ENCODE data around the gene TMEM254.
"Not testable (repeated sequence)": the region's sequence is repeated elsewhere in the genome, so short reads cannot be mapped to it uniquely, and the experiment has no call there.

The TMEM254 gene, protein sequence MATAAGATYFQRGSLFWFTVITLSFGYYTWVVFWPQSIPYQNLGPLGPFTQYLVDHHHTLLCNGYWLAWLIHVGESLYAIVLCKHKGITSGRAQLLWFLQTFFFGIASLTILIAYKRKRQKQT

DNA sequence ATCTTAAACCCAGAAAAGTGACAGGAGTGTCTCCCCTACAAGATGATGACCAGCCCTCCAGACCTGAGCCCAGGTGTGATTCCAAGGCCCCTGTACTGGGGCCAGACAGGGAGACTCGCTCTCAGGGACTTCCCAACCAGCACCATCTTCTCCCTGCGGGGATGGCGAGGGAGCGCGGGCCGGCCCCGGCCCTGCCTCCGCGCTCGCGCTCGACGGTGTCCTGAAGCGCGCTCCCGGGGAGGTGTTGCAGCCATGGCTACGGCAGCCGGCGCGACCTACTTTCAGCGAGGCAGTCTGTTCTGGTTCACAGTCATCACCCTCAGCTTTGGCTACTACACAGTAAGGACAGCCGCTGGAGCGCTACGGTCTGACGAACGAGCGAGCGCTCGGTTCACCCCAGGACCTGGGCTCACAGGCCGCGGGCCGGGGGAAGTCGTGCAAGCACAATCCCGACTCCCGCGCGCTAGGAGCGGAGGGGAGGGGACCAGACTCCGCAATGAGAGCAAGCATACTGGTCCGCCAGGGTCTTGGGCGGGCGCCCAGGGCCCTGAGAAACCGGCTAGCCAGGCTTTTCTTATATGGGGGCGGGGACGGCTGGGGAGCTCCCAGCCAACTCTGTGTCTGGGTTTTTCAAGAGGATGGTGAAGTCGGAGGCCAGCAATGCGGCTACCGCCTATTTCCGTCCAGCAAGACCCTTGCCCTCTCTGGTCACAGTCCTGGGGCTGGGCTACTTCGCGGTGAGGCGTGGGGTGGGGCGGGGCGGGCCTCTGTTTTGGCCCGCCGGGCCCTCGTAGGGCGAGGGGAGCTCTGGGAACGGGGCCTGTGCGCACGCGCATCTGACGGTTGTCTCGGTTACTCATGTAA, at the start of gene TMEM254:
Gene TMEM254, plus strand, starts transcription at position 218 of the 864 bp plus-strand sequence. Its CDS starts 35 bp downstream, at position 253.
- peak; percentile 85 for DNase-seq (ENCODE audit: low spot score)

DNA sequence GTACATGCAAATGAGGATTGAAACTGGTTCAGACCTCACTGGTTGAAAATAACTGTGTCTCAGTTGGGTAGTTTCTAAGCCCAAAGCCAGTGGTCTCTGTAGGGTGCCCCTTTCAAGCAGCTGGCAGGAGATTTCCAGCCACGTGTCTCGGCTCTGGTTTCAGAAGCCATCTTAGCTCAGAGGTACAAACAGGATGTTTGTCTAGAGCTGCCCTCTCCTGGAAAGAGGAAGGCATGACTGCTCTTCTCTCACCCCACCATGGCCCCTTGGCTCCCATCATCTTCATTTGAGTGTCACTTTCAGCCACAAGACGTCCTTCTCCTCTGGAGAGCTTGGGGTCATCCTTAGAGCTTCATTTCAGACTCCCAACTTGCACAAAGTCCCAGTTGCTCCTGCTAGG, 49.3 kb upstream of the TMEM254 start:
- DNase-seq (ENCODE audit: low spot score), result not testable (repeated sequence)

DNA sequence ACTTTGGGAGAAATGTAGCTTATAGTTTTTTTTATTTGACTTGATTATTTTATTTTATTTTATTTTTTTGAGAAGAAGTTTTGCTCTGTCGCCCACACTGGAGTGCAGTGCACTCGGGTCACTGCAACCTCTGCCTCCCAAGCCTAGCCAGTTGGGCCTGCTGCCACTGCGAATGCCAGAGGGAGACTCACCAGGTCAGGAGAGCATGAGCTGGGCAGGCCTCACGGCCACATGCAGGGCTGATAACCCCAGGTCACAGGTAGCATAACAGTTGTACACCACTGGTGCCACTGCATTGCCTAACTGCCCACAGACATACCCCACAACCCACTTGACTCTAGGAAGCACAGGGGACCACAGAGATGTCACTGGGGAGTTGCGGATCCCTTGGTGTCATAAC, 48.6 kb upstream of the TMEM254 start:
- DNase-seq (ENCODE audit: low spot score), result not testable (repeated sequence)

DNA sequence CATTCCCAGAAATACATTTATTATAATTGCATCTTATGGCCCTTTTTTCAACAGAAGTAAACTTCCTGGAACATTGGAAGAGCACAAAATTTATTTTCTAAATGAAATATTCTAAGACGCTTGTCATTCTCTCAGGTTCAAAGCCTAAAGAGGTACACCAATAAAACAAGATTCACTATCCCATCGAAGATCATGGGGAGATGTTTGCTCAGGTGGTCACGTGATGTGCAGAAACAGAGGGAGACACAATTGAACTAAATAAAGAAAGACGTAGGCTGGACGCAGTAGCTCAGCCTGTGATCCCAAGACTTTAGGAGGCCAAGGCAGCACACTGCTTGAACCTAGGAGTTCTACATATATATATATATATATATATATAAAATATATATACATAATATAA, 46.0 kb upstream of the TMEM254 start:
- no peak for DNase-seq (ENCODE audit: low spot score)

DNA sequence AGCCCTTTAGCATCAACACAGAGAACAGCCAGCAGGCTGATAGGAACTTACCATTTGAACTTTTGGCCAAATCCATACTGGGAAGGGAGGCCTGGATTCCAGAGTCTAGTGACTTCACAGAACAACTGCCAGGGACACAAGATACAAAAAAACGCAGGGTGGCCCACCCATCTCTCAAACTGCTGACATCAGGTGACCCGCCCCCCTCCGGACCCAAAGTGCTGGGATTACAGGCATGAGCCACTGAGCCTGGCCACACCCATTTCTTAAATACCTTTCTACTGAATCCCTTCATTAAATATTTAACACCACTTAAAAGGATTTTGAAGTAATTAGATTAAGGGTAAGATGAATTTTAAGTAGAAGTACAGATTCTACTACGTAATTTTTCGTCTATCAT, 43.7 kb upstream of the TMEM254 start:
- not testable (repeated sequence) for DNase-seq (ENCODE audit: low spot score)

DNA sequence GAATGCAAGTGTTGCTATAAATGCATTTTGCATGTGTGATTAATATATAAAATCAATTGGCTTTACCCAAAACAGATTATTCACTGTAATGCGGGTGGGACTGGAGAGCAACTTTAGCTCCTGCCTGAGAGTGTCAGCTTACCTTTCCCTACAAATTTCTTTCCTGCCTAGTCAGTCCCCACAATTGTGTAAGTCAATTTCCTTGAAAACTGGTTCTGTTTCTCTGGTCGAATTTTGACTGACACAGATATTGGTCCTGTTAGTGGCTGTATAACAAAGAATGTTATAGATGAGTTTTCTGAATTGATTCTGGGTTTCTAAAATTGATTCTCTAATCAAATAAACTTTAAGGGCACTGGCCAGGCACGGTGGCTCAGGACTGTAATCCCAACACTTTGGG, 43.0 kb upstream of the TMEM254 start:
- not testable (repeated sequence) for DNase-seq (ENCODE audit: low spot score)

DNA sequence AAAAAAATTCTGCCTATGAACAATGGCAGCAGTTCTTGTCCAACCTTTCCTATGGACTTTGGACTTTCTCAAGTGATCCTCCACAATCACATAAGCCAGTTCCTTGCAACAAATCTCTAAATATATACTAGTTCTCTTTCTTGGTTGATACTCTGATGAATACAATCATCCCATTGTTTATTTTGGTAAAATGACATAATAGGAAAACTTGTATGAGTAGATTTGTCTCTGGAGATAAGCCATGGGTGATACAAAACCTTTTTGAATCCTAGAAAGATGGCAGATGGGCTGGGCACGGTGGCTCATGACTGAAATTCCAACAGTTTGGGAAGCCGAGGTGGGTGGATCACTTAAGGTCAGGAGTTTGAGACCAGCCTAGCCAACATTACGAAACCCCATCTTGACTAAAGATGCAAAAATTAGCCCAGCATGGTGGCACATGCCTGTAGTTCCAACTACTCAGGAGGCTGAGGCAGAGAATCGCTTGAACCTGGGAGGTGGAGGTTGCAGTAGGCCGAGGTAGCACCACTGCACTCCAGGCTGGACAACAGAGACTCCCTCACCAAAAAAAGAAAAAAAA, 41.5 kb upstream of the TMEM254 start:
- DNase-seq (ENCODE audit: low spot score), result not testable (repeated sequence)

DNA sequence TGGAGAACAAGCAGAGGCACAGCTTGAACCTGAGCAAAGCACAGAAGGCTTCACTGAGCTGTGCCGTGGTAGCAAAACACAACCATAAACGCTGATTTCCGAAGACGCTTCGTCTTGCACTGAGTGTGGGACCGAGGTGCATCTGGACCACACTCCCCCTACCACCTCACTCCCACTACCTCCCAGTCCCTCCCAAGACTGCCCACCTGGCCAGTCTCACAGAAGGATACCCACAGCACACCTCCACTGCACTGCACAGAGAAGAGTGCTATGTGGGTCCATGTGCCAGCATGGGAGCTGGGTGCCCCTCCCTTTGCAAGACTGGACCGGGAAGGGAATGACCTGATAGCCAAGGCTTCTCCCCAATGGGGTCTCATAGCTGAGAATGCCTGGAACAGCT, 40.2 kb upstream of the TMEM254 start:
- not testable (repeated sequence) for DNase-seq (ENCODE audit: low spot score)

DNA sequence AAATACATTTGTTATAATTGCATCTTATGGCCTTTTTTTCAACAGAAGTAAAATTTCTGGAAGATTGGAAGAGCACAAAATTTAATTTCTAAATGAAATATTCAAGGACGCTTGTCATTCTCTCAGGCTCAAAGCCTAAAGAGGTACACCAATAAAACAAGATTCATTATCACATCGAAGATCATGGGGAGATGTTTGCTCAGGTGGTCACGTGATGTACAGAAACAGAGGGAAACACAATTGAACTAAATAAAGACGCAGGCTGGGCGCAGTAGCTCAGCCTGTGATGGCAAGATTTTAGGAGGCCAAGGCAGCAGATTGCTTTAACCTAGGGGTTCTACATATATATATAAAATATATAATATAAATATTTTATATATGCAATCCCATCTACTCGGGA, 37.3 kb upstream of the TMEM254 start:
- no peak for DNase-seq (ENCODE audit: low spot score)

DNA sequence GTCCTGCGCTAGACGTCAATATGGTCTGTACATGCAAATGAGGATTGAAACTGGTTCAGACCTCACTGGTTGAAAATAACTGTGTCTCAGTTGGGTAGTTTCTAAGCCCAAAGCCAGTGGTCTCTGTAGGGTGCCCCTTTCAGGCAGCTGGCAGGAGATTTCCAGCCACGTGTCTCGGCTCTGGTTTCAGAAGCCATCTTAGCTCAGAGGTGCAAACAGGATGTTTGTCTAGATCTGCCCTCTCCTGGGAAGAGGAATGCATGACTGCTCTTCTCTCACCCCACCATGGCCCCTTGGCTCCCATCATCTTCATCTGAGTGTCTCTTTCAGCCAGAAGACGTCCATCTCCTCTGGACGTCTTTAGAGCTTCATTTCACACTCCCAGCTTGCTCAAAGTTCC, 33.5 kb upstream of the TMEM254 start:
- not testable (repeated sequence) for DNase-seq (ENCODE audit: low spot score)

DNA sequence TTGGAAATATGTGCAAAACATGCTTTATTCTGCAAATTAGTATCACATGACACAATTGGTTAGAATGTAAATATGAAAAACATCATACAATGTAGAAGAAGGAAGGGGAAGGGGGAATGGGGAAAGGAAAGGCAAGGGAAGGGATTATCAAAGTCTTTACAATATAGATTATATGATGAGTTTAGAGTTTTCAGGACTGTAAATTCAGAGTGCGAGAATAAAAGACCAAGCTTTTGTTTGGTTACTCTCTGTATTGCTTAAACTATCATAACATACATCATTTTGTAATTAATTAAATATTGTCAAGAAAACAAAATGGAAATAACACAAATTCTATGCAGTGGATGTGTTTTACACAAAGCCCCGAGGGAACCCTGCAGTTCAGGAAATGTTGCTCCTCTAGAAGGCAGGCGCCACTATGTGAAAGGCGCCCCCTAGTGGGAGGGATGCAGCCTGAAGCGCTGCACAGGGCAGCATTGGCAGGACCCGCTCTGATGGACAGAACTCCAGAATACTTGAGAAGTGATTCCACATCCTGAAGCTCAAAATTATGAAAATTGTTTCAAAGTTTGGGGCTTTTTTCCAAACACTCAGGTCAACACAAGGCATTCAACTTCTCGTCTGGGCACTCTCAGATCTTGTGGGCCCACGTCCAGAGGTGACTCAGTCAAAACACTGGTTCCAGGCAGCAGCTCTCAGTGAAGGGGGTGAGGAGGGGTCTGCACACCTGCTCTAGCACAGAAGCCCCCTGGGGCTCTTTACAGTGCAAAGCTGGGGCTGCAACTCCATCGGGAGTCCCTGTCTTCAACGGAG, 31.6 kb upstream of the TMEM254 start:
- DNase-seq (ENCODE audit: low spot score), result peak; percentile 67

DNA sequence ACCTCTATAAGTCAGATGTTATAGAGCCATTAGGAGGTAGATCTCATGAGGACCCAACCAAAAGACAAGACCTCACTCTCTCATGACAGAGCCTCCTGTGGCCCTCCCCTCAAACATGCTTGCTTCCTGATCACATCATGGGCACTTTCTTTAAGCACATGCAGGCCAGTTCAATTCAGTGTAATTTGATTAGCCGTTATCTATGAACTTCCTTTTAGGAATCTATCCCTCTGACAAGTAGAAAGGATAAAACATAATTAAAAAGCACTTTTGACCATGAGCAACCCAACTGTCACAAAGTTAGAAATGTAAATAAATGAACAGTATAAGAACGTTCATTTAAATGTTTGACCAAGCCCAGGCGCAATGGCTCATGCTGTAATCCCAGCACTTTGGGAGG, 27.7 kb upstream of the TMEM254 start:
- DNase-seq (ENCODE audit: low spot score), result no peak

DNA sequence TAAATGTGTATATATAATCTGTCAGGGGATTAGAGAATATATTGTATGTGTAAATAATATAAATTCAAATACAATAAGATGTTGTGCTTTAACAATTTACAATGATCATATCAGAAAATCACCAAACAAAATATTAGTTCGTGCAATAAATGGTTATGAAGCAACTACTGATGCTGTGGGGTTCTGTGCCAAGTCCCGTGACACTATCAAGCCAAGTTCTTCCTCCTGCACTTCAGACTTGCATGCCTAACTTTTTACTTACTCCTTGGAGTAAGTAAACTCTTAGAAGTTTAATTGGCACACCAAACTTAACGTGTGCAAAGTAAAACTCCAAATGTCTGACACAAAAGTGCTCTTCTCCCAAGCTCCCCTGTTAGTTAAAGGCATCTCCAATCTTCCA, 26.5 kb upstream of the TMEM254 start:
- DNase-seq (ENCODE audit: low spot score), result no peak

DNA sequence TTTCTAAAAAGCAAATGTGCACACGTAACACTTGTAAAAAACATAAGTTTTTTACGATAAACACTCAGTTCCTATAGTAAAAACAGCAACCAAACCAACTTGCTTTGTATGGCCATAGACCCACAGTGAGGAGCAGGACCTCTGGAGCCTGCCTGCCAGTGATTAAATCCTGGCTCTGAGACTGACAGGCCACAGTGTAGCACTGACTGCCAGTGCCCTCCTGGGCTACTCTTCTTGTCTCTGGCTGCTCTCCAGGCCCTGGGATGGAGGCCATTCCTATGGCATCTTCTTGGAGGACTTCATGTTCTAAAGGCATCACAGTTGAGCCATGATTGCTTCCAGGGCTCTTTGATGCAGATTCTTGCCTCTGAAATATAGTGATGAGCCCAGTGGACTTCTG, 22.7 kb upstream of the TMEM254 start:
- no peak for DNase-seq (ENCODE audit: low spot score)

DNA sequence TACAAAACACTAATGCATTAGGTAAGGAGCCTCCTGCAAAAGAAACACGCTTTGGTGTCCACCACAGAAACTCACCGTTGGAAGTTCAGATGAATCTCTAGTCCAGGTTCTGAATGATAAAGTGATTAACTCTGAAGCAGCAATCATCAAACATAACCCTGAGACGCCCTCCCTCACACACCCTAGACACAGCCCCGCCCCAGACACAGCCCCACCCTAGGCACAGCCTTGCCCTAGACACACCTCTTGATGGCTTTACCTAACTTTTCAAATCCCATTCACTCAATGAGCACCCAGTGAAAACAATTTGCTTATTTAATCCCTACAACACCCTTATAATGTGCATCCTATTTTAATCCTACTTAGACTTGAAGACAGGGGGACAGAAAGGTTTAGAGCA, 21.3 kb upstream of the TMEM254 start:
- DNase-seq (ENCODE audit: low spot score), result no peak

DNA sequence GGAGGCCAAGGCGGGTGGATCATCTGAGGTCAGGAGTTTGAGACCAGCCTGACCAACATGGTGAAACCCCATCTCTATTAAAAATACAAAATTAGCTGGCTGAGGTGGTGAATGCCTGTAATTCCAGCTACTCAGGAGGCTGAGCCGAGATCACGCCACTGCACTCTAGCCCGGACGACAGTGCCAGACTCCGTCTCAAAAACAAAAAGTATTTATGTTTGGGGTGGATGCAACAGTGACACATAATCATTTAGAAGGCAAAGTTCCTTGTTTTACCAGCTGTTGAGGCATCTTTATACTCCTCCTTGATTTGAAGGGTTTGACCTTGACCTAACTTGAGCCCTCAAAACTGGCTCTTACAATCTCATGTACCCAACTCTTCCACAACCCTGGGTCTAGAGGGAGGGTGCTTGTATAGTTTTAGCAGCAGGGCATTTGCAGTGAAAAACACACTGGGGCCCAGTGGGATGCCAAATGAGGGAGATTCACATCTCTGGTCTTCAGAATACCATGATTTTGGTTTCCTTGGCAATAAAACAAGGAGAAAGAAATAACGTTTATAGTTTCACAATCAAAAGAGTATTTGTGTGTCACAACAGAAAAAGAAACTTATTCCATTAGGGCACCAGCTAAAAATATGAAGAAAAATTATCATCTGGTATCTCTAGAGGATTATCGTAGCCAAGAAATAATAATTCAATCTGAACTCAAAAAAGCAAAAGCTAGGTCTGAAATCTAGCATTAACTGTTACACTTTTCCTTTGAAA, 14.2 kb upstream of the TMEM254 start:
- no peak for DNase-seq (ENCODE audit: low spot score)

DNA sequence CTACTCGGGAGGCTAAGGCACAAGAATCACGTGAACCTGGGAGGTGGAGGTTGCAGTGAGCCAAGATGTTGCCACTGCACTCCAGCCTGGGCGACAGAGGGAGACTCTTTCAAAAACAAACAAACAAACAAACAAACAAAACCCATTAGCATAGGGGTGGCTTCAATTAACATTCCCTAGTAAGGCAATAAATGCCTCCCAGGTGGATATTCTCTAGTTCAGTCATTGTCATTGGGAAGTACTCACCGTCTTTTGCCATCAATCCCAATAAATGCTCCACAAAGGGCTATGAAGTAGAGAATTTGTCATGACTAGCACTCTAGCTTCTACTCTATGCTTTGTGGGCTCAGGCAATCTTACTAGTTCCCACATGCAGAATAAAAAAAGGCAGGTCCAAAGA, 11.7 kb upstream of the TMEM254 start:
- DNase-seq (ENCODE audit: low spot score), result no peak

DNA sequence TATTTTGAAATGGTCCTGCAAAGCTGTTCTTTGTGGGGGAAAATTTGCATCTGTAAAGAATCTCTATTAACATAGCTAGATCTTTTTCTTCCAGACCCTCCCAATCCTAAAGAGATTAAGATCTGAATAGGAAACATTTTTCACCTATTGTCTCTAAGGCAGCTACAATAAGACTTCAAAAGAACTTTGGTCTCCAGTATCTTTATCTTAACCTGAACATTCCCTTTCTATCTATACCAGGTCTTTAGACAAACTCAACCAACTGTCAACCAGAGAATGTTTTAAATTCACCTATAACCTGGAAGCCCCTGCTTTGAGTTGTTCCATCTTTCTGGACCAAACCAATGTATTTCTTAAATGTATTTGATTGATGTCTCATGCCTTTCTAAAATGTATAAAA, 10.6 kb upstream of the TMEM254 start:
- not testable (repeated sequence) for DNase-seq (ENCODE audit: low spot score)

DNA sequence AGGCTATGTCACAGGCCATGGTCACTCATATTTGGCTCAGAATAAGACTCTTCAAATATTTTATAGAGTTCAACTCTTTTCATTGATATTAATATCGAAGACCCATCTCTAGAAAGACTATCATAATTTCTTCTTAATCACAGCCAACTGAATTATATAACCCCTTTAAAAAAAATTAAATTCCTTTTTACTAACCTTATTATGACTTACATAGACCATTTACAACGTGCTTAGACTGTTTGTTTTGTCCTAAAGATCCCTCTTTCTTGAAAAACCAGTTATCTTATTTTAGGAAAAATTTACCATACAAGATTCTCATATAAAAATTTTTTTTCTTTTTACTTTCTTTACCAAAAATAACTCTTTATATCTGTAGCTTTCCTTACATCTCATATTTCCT, 10.2 kb upstream of the TMEM254 start:
- no peak for DNase-seq (ENCODE audit: low spot score)

DNA sequence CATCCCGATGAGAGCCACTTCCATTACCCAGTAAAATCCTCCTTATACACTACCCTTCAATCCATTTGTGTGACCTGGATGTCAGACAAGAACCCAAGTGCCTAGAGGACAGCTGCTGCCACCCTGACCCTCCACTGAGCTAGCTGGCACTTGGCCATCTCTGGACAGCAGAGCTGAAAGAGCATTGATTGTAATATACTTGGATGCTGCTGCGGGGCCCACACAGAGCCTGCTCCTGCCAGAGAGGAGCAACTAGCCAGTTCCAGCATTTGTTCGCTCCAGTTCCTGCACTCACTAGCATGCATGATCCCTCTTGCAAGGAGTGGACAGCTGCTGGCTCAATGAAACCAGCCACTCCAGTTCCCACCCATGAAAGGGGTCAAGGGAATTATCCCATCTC, 8.4 kb upstream of the TMEM254 start:
- peak; percentile 95 for DNase-seq (ENCODE audit: low spot score)

DNA sequence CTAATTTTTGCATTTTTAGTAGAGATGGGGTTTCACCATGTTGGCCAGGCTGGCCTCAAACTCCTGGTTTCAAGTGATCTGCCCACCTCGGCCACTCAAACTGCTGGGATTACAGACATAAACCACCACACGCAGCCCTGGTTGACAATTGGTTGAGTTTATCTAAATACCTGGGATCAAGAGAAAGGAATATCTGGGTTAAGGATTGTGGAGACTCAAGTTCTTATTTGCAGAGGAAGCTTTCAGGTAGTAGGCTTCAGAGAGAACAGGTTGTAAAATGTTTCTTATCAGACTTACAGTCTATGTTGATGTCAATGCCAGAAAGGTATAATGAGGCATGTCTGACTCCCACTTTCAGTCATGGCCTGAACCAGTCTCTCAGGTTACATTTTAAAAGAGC, 5.9 kb upstream of the TMEM254 start:
- DNase-seq (ENCODE audit: low spot score), result no peak

DNA sequence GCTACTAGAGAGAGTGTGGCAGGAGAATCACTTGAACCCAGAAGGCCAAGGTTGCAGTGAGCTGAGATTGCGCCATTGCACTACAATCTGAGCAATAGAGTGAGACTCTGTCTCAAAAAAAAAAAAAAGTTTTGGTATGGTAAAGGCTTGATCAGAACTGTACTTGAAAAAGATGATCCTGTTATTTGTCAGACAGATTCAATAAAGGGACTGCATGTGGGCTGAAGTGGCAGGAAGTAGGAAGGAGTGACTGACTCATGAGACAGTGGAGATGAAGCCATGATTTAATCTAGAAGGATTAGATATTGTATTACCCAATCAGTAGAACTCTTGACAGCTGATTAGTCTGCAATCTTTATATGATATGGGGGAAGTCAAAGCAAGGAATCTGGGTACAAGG, 2.7 kb upstream of the TMEM254 start:
- no peak for DNase-seq (ENCODE audit: low spot score)

Measured in globus pallidus (tissue), 1 donor.